H1 (cell line): ENCODE results near the gene PAXX. TPM values are rescaled to one million over a fixed set of nuclear protein-coding genes. Genes with fewer than 3 reads are reported as not detected.

Experiments
- GABPA ChIP-seq: IDR thresholded peaks from 2 replicates; pipeline ENCODE4 v1.6.1; 2011; ENCODE audit warnings: mild to moderate bottlenecking, low read length, moderate library complexity, borderline replicate concordance; ENCODE audit not compliant: insufficient read depth
- HDAC6 ChIP-seq: IDR thresholded peaks from one replicate; pipeline ENCODE4 v1.7.1; 2012; ENCODE audit warnings: low read depth, mild to moderate bottlenecking, inconsistent platforms, low read length, moderate library complexity
- MAFK ChIP-seq: IDR thresholded peaks from 2 replicates; pipeline ENCODE4 v1.6.1; 2012; ENCODE audit warnings: low read depth, mild to moderate bottlenecking, improper control_type of control experiment, low read length
- RAD21 ChIP-seq, 2 experiments: IDR thresholded peaks in 1 of 2; conservative IDR thresholded peaks in 1 of 2; 2 replicates each; pipeline ENCODE4 v1.6.1; 2011; ENCODE audit warnings: low read depth in 2 of 2, low read length in 2 of 2, improper control_type of control experiment in 1 of 2, inconsistent platforms in 1 of 2, mild to moderate bottlenecking in 1 of 2, moderate library complexity in 1 of 2
- SIX5 ChIP-seq: IDR thresholded peaks from 2 replicates; pipeline ENCODE4 v1.6.1; 2011; ENCODE audit warnings: mild to moderate bottlenecking, low read depth, low read length
- SP2 ChIP-seq: IDR thresholded peaks from 2 replicates; pipeline ENCODE4 v1.6.1; 2012; ENCODE audit warnings: mild to moderate bottlenecking, low read length, inconsistent platforms
- SP4 ChIP-seq: IDR thresholded peaks from 2 replicates; pipeline ENCODE4 v1.6.1; 2012; ENCODE audit warnings: low read length, inconsistent platforms
- polyA plus RNA-seq, 7 experiments: library from polyadenylated mRNA; depleted of rRNA in 3 of 7; stranded (reverse) in 5 of 7; unstranded in 2 of 7; fragments of >200 nt in 5 of 7; fragments of 200-250 nt in 2 of 7; gene quantifications; 1 replicate in 5 of 7; 2 replicates in 1 of 7; 4 replicates in 1 of 7; pipeline versions ENCODE4 v1.2.1 to v1.2.3, GENCODE V29; 2011 to 2013; ENCODE audit warnings: missing spikeins in 2 of 7, mixed read lengths in 2 of 7
- total RNA-seq: library from RNA; stranded (reverse); fragmentation: NEBNext Ultra II Directional; extraction: Animal tissue kit (Norgen Biotek cat#: 25700); gene quantifications from 2 replicates; pipeline ENCODE4 v1.2.1, GENCODE V29; 2021
- TF ChIP-seq, protein P1 (sequence below): IDR thresholded peaks from 2 replicates; pipeline ENCODE4 v1.6.1; 2012; ENCODE audit warnings: low read length, inconsistent platforms

The PAXX gene
- total and polyA plus RNA-seq, 2 of the 8 experiments (the other 6 are each of a cell fraction or from before 2014, with no cell fraction given): 43.4 to 45.9 TPM

DNA sequence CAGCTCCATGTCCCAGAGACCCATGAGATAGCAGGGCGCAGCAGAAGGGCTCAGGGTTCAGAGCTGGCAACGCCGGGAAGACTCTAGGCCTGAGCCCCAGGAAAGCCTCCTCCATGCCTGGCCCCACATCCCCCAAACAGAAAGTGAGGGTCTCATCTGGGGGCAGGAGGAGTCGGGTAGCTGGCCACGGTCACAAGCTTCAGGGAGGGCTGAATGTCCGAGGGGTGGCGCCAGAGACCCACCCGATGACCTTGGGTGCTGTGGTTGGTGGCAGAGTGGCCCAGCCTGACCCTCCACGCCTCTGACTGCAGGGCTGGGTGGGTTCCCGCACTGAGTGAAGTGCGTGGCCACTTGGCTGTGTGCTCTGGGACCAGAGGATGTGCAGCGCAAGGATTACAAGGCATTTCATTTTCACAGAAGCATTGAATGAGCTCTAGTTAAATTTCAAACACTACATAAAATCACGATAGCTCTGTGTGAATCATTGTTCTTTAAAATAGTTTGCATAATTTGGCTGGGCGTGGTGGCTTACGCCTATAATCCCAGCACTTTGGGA is 44.2 kb upstream of the PAXX start (continued):
- TF ChIP-seq MAFK (no peak), SIX5 (no peak), RAD21 (IDR thresholded peaks at IDR 0.05 in 1 of 2, conservative IDR thresholded peaks at IDR 0.05 in 1 of 2; ENCODE audit: low read depth in 2 of 2, low read length in 2 of 2) (peak; percentile 75 to 83), GABPA (peak; percentile 76; the same call in 1 of the 2 replicates), SP2 (no peak), SP4 (no peak), HDAC6 (no peak)
- TF ChIP-seq, protein P1, sequence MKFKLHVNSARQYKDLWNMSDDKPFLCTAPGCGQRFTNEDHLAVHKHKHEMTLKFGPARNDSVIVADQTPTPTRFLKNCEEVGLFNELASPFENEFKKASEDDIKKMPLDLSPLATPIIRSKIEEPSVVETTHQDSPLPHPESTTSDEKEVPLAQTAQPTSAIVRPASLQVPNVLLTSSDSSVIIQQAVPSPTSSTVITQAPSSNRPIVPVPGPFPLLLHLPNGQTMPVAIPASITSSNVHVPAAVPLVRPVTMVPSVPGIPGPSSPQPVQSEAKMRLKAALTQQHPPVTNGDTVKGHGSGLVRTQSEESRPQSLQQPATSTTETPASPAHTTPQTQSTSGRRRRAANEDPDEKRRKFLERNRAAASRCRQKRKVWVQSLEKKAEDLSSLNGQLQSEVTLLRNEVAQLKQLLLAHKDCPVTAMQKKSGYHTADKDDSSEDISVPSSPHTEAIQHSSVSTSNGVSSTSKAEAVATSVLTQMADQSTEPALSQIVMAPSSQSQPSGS: no peak
- TF ChIP-seq, all 59 proteins: peak for 5
